Measurements from ENCODE around the gene SCAMP1.

DNA sequence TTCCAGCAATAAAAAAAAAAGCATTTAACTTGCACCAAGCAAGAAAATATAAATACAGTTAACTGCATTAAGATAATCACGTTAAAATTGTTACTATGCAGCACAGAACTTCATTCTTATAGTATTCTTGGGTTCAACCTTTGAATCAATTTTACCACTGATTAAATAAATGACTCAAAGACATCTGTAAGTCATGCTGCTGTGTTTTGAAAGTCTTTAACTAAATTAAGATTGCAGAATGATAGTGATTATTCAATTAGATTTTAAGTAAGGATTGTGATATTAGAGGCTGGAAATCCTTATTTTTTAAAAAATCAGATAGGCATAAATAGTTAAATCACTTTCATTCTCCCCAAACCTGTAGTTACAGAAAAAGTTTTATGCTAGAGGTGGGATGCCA lies 116.4 kb downstream of the SCAMP1 start:
- TF ChIP-seq, protein P1, sequence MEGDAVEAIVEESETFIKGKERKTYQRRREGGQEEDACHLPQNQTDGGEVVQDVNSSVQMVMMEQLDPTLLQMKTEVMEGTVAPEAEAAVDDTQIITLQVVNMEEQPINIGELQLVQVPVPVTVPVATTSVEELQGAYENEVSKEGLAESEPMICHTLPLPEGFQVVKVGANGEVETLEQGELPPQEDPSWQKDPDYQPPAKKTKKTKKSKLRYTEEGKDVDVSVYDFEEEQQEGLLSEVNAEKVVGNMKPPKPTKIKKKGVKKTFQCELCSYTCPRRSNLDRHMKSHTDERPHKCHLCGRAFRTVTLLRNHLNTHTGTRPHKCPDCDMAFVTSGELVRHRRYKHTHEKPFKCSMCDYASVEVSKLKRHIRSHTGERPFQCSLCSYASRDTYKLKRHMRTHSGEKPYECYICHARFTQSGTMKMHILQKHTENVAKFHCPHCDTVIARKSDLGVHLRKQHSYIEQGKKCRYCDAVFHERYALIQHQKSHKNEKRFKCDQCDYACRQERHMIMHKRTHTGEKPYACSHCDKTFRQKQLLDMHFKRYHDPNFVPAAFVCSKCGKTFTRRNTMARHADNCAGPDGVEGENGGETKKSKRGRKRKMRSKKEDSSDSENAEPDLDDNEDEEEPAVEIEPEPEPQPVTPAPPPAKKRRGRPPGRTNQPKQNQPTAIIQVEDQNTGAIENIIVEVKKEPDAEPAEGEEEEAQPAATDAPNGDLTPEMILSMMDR (IDR thresholded peaks at IDR 0.05; ENCODE audit: poor library complexity) = no peak
- TF ChIP-seq EZH2phosphoT487 (IDR thresholded peaks at IDR 0.05; ENCODE audit: low read depth, severe bottlenecking, unreplicated experiment) (no peak), EZH2 (IDR thresholded peaks at IDR 0.05; ENCODE audit: borderline replicate concordance) (no peak)

All from hepatocyte (in vitro differentiated cells).